ENCODE measurements around the gene PILRB. TPM values are rescaled to one million over a fixed set of nuclear protein-coding genes. Genes with fewer than 3 reads are reported as not detected.

The PILRB gene
- total and polyA plus RNA-seq, 2 of the 13 experiments (the other 11 are each of a cell fraction or from before 2014, with no cell fraction given), result 16.6 to 33.8 TPM

GRCh38 chr7:100397315-100398081 is 39.6 kb downstream of the PILRB start:
- TF ChIP-seq TRIM24 (CRISPR knock-in tag; IDR thresholded peaks at IDR 0.05) (no peak), CREBL2 (CRISPR knock-in tag; IDR thresholded peaks at IDR 0.05; ENCODE audit: borderline replicate concordance) (no peak), CTCF (CRISPR knock-in tag; IDR thresholded peaks at IDR 0.05) (peak; percentile 19)
- H4K20me1 ChIP-seq (ENCODE audit: insufficient read depth, low read length), result no peaks in the 10 kb centered on the region
- H2AFZ ChIP-seq (ENCODE audit: low read length), result no peak overlapping the region
- H3K9ac ChIP-seq (ENCODE audit: insufficient read depth, low read depth, low read length), result no peak overlapping the region
- BruUV-seq (replicated peaks), result no TSS peak
- ATAC-seq (peak; percentile 69), DNase-seq (ENCODE audit: low spot score) (no peak), FAIRE-seq (no peak)
- intact Hi-C loops (cut with micrococcal nuclease; ENCODE audit: unreplicated experiment) (no loop called here), in situ Hi-C loops (cut with HindIII; ENCODE audit: extremely low pct_ligation_motif_present, low pct_unique_long_range_greater_than_20kb) (no loop called here)
- peaks cover 17% of the 10 kb centered on the region for H3K4me1 ChIP-seq (ENCODE audit: insufficient read depth, low read length)
- POLR2A ChIA-PET, result interaction anchor here (2.4 kb wide), 1 partner anchor 31 kb away, joined by 10 read pairs; the partner anchor contains the start of gene ZCWPW1
- no peaks in the 10 kb centered on the region for H3K79me2 ChIP-seq (ENCODE audit: insufficient read depth, low read length)
- H3K36me3 ChIP-seq (replicated peaks in 1 of 2; ENCODE audit: control insufficient read depth in 1 of 2, insufficient read depth in 2 of 2, low read length in 2 of 2), result no peaks in the 10 kb centered on the region
- CTCF ChIA-PET (ENCODE audit: low intra/inter-chr PET ratio, low total read pairs), result no interaction called here
- H3K4me2 ChIP-seq (ENCODE audit: low read depth, low read length), result no peak overlapping the region
- no peaks in the 10 kb centered on the region for H3K9me3 ChIP-seq (ENCODE audit: low read length)
- 43% methylated on average over 9 of the region's 13 CpGs for WGBS (ENCODE audit: low lambda C conversion rate)
- no peak overlapping the region for H3K4me3 ChIP-seq (replicated peaks in 1 of 3; ENCODE audit: insufficient read depth in 1 of 3, low read depth in 2 of 3, low read length in 3 of 3)
- H3K27ac ChIP-seq (ENCODE audit: extremely low read length, insufficient read depth, low read length), result no peak overlapping the region
- H3K27me3 ChIP-seq (ENCODE audit: control insufficient read depth in 1 of 2, insufficient read depth in 2 of 2, low read length in 2 of 2), result peaks cover 2 to 3% of the 10 kb centered on the region in 2 experiments; a peak in 2 of 5 replicates

GRCh38 chr7:100398239-100398638 is 40.3 kb downstream of the PILRB start:
- TF ChIP-seq FOXO4 (CRISPR knock-in tag; conservative IDR thresholded peaks at IDR 0.05), result 0 out of 2 replicates have a peak, but pooled peaks have one; percentile 17
- no peak for TF ChIP-seq THAP7 (CRISPR knock-in tag; IDR thresholded peaks at IDR 0.05)
- no peak for TF ChIP-seq XBP1 (CRISPR knock-in tag; IDR thresholded peaks at IDR 0.05)
- peak; percentile 60 for TF ChIP-seq ZSCAN25 (CRISPR knock-in tag; IDR thresholded peaks at IDR 0.05)
- no peak for TF ChIP-seq NR2F6 (IDR thresholded peaks at IDR 0.05)
- TF ChIP-seq NR2F6 (CRISPR knock-in tag; IDR thresholded peaks at IDR 0.05), result no peak
- TF ChIP-seq CBX1 (IDR thresholded peaks at IDR 0.05; ENCODE audit: low read depth), result no peak

More at GRCh38 chr7:100398239-100398638, 40.3 kb downstream of the PILRB start:
- peaks cover 17% of the 10 kb centered on the region for H3K4me1 ChIP-seq (ENCODE audit: insufficient read depth, low read length)
- H3K79me2 ChIP-seq (ENCODE audit: insufficient read depth, low read length), result no peaks in the 10 kb centered on the region
- H3K27me3 ChIP-seq (ENCODE audit: control insufficient read depth in 1 of 2, insufficient read depth in 2 of 2, low read length in 2 of 2), result peaks cover 2 to 3% of the 10 kb centered on the region in 2 experiments; a peak in 2 of 5 replicates
- no peak overlapping the region for H3K9ac ChIP-seq (ENCODE audit: insufficient read depth, low read depth, low read length)
- intact Hi-C loops (cut with micrococcal nuclease; ENCODE audit: unreplicated experiment) (no loop called here), in situ Hi-C loops (cut with HindIII; ENCODE audit: extremely low pct_ligation_motif_present, low pct_unique_long_range_greater_than_20kb) (no loop called here)
- CTCF ChIA-PET (ENCODE audit: low intra/inter-chr PET ratio, low total read pairs), result no interaction called here
- H3K4me2 ChIP-seq (ENCODE audit: low read depth, low read length), result 0 out of 2 replicates have a peak overlapping the region, but pooled peaks have one; percentile 18
- H3K4me3 ChIP-seq (replicated peaks in 1 of 3; ENCODE audit: insufficient read depth in 1 of 3, low read depth in 2 of 3, low read length in 3 of 3), result no peak overlapping the region
- H3K9me3 ChIP-seq (ENCODE audit: low read length), result no peaks in the 10 kb centered on the region
- no peak for FAIRE-seq
- BruUV-seq (replicated peaks), result no TSS peak
- no peak overlapping the region for H3K27ac ChIP-seq (ENCODE audit: extremely low read length, insufficient read depth, low read length)
- no peaks in the 10 kb centered on the region for H3K36me3 ChIP-seq (replicated peaks in 1 of 2; ENCODE audit: control insufficient read depth in 1 of 2, insufficient read depth in 2 of 2, low read length in 2 of 2)
- WGBS (ENCODE audit: low lambda C conversion rate), result 0% methylated on average over 2 of the region's 2 CpGs
- H4K20me1 ChIP-seq (ENCODE audit: insufficient read depth, low read length), result no peaks in the 10 kb centered on the region
- no peak overlapping the region for H2AFZ ChIP-seq (ENCODE audit: low read length)
- ATAC-seq, result peak; percentile 33
- POLR2A ChIA-PET, result interaction anchor here (1.4 to 2.4 kb wide), 2 partner anchors 16 to 30 kb away, joined by 4 to 10 read pairs; partner anchors contain the start of gene ZCWPW1
- no peak for DNase-seq (ENCODE audit: low spot score)
